Jurkat, Clone E6-1 (cell line): ENCODE data around the gene FBXW9.
"Not testable (repeated sequence)": the region's sequence is repeated elsewhere in the genome, so short reads cannot be mapped to it uniquely, and the experiment has no call there.

Experiments
- DNase-seq: peaks from one replicate; pipeline ENCODE4 v3.0.0-alpha.2; 2011; ENCODE audit warnings: low read depth, low spot score
- H3K4me3 ChIP-seq: 2 replicates; pipeline ENCODE4 v1.5.1; 2011; ENCODE audit warnings: mild to moderate bottlenecking, low read length, control low read depth, moderate library complexity

FBXW9 gene

GRCh38 chr19:12720851-12721655, 24.6 kb upstream of the FBXW9 start:
- DNase-seq = no peak
- H3K4me3 ChIP-seq = peak overlapping the region; percentile 99

GRCh38 chr19:12720296-12720695, 23.9 kb upstream of the FBXW9 start:
- H3K4me3 ChIP-seq = peak overlapping the region; percentile 99

GRCh38 chr19:12715929-12716328, 19.5 kb upstream of the FBXW9 start:
- H3K4me3 ChIP-seq = no peak overlapping the region
- no peak for DNase-seq

More at GRCh38 chr19:12720296-12720695, 23.9 kb upstream of the FBXW9 start:
- no peak for DNase-seq

GRCh38 chr19:12715102-12715501, 18.7 kb upstream of the FBXW9 start:
- no peak for DNase-seq
- no peak overlapping the region for H3K4me3 ChIP-seq

- H3K4me3 ChIP-seq, DNase-seq: not testable (repeated sequence)
Measured at GRCh38 chr19:12713304-12713703, 16.9 kb upstream of the FBXW9 start.

GRCh38 chr19:12712077-12712476, 15.6 kb upstream of the FBXW9 start:
- DNase-seq, H3K4me3 ChIP-seq: not testable (repeated sequence)

- no peak overlapping the region for H3K4me3 ChIP-seq
- DNase-seq = no peak
Measured at GRCh38 chr19:12711187-12711586, 14.8 kb upstream of the FBXW9 start.

- no peak overlapping the region for H3K4me3 ChIP-seq
- no peak for DNase-seq
Measured at GRCh38 chr19:12708641-12709040, 12.2 kb upstream of the FBXW9 start.

- no peak overlapping the region for H3K4me3 ChIP-seq
- no peak for DNase-seq
Measured at GRCh38 chr19:12706332-12706718, 9.9 kb upstream of the FBXW9 start.

GRCh38 chr19:12705654-12706331, 9.4 kb upstream of the FBXW9 start:
- no peak for DNase-seq
- H3K4me3 ChIP-seq = no peak overlapping the region

GRCh38 chr19:12705169-12705568, 8.7 kb upstream of the FBXW9 start:
- DNase-seq = no peak

GRCh38 chr19:12703046-12703445, 6.6 kb upstream of the FBXW9 start:
- no peak overlapping the region for H3K4me3 ChIP-seq
- peak; percentile 83 for DNase-seq

More at GRCh38 chr19:12705169-12705568, 8.7 kb upstream of the FBXW9 start:
- H3K4me3 ChIP-seq = no peak overlapping the region

- no peak for DNase-seq
- H3K4me3 ChIP-seq = no peak overlapping the region
Measured at GRCh38 chr19:12701596-12702282, 5.3 kb upstream of the FBXW9 start.

GRCh38 chr19:12698138-12698537, 1.7 kb upstream of the FBXW9 start:
- H3K4me3 ChIP-seq = no peak overlapping the region
- DNase-seq = no peak

- DNase-seq, H3K4me3 ChIP-seq: not testable (repeated sequence)
Measured at GRCh38 chr19:12697425-12697824, 994 bp upstream of the FBXW9 start.

- H3K4me3 ChIP-seq = peak overlapping the region; percentile 86
- DNase-seq = no peak
Measured at GRCh38 chr19:12695997-12696365, 450 bp downstream of the FBXW9 start.

- no peak for DNase-seq
- H3K4me3 ChIP-seq = peak overlapping the region; percentile 86
Measured at GRCh38 chr19:12695514-12695913, 917 bp downstream of the FBXW9 start.

GRCh38 chr19:12695096-12695495, 1.3 kb downstream of the FBXW9 start:
- H3K4me3 ChIP-seq = no peak overlapping the region
- DNase-seq = no peak

GRCh38 chr19:12694641-12695040, 1.8 kb downstream of the FBXW9 start:
- no peak overlapping the region for H3K4me3 ChIP-seq
- no peak for DNase-seq

GRCh38 chr19:12692960-12693359, 3.5 kb downstream of the FBXW9 start:
- no peak overlapping the region for H3K4me3 ChIP-seq
- DNase-seq = no peak
